Activated CD4-positive, alpha-beta memory T cell treated with anti-CD3 and anti-CD28 coated beads for 36 hours (primary cell): Measurements from ENCODE around the gene SH3PXD2A. TPM values are rescaled to one million over a fixed set of nuclear protein-coding genes. Genes with fewer than 3 reads are reported as not detected.
A peak's percentile ranks its signal among the peaks of the same experiment; 100 is the strongest.

Experiments
- CTCF ChIA-PET: fragments of 350-600 bp; sonication (Branson Sonifier 250); formaldehyde crosslinking; loops from one replicate; lab custom pipeline; 2021; ENCODE audit warnings: antibody characterized with exemption, inconsistent platforms; lab: Charles Lee
- POLR2A ChIA-PET: fragments of 350-600 bp; sonication (Branson Sonifier 250); formaldehyde crosslinking; loops from one replicate; lab custom pipeline; 2021; ENCODE audit warnings: antibody characterized with exemption; lab: Charles Lee
- DNase-seq: peaks from one replicate; pipeline ENCODE4 v3.0.0-alpha.2; 2020
- H3K27ac Mint-ChIP-seq: one replicate; pipeline ENCODE4 v1.8.0; 2021; ENCODE audit warnings: mixed read lengths
- H3K27me3 Mint-ChIP-seq: one replicate; pipeline ENCODE4 v1.8.0; 2021; ENCODE audit warnings: mixed read lengths
- H3K36me3 Mint-ChIP-seq: one replicate; pipeline ENCODE4 v1.8.0; 2021; ENCODE audit warnings: mixed read lengths
- H3K4me1 Mint-ChIP-seq: one replicate; pipeline ENCODE4 v1.8.0; 2021; ENCODE audit warnings: low read depth, mixed read lengths
- H3K4me3 Mint-ChIP-seq: one replicate; pipeline ENCODE4 v1.8.0; 2021; ENCODE audit warnings: mild to moderate bottlenecking, mixed read lengths
- H3K9me3 Mint-ChIP-seq: one replicate; pipeline ENCODE4 v1.8.0; 2021; ENCODE audit warnings: mixed read lengths
- intact Hi-C: fragments of 100-400 bp; cut with micrococcal nuclease; formaldehyde crosslinking; loops from one replicate; pipeline ENCODE4 v1.15.1; 2023
- total RNA-seq, 2 experiments: library from RNA; stranded (reverse); gene quantifications; one replicate each; pipeline ENCODE4 v1.2.3, GENCODE V29; 2021

SH3PXD2A gene
- total RNA-seq, 2 experiments from 2014 or later = 10.0 to 10.3 TPM

DNA sequence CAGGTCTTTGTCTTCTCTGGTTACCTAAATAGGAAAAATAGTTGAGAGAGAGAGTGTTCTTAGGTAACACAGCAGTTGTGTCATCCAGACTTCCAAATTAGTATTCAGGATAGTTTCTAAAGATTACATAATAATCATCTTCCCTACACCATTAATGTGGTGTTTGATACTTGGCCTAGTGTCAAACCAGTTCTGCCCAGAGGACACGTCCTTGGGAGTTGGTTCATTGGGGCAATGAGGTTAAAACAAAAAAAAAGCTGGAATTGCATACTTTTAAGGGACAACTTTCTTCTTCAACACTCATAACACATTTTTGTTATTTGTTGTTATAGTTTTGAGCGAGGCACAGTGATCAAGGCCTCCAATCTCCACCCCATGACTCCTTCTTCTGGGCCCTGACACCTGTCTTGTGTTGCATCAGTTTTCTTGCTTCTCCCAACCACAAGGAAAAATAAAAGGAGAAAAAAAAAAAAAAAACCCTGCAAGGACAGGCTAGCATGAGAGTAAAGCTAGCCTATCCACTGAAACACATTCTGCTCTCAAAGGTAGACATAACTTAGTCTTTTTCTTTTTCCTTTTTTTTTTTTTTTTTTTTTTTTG is 33.8 kb upstream of the SH3PXD2A start:
- DNase-seq = no peak
- no peaks in the 10 kb centered on the region for H3K9me3 Mint-ChIP-seq
- POLR2A ChIA-PET = interaction anchor here (1.3 to 2.1 kb wide), 3 partner anchors 18 to 232 kb away, joined by 4 to 9 read pairs (median 4); partner anchors contain the start of gene SFR1

DNA sequence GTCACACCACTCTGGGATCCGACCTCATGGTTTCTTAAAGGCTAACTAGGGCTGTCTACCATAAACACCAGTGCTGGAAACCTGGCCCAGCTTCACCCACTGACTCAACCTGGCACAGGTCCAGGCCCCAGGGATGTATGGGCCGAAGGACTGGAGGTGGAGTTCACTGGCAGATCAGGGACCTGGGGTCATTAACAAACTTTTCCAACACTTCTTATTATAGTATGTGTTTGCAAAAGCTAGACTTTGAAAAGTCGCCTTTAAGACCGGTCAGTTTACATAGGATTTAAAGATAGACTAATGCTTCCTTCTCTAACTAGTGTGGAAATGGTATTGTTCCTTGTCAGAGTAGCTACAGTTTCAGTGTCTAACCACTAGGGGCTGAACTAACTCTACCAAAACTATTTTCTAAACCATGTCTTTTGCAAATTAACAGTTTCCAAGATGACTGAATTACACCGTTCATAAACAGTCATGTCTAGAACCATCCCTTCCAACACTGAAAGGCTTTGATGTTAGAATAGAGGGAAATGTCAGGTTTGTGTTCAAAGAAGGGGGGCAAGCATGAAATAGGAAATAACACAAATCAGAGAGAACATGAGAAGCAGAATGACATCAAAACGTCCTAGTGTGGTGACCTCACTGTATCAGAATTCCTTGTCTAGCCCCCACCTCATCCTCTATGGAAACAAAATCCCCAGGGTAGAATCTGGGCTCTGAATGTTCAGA is 32.9 kb upstream of the SH3PXD2A start:
- DNase-seq = peak; percentile 33
- intact Hi-C loops = loop anchor here (1.0 to 5.0 kb wide), 7 partner anchors 20 to 321 kb away; no protein-coding TSS in a partner anchor
- Mint-ChIP-seq H3K36me3 (peaks cover 31% of the 10 kb centered on the region), H3K27ac (peak overlapping the region; percentile 80), H3K4me1 (peaks cover 46% of the 10 kb centered on the region), H3K27me3 (no peaks in the 10 kb centered on the region), H3K4me3 (no peak overlapping the region), H3K9me3 (no peaks in the 10 kb centered on the region)
- CTCF ChIA-PET = interaction anchor here (0.6 to 5.3 kb wide), 51 partner anchors 10 to 403 kb away, joined by 3 to 87 read pairs (median 4); partner anchors contain the start of genes SFR1 and STN1
- POLR2A ChIA-PET = no interaction called here

More for the DNA sequence above, 33.8 kb upstream of the SH3PXD2A start:
- peaks cover 56% of the 10 kb centered on the region for H3K4me1 Mint-ChIP-seq
- H3K36me3 Mint-ChIP-seq = peaks cover 31% of the 10 kb centered on the region
- CTCF ChIA-PET = interaction anchor here (0.7 to 4.7 kb wide), 11 partner anchors 8 to 385 kb away, joined by 3 to 30 read pairs (median 4); partner anchors contain the start of gene SFR1
- H3K4me3 Mint-ChIP-seq = no peak overlapping the region
- H3K27ac Mint-ChIP-seq = peak overlapping the region; percentile 80
- intact Hi-C loops = loop anchor here (5.0 kb wide), 2 partner anchors 33 to 138 kb away; no protein-coding TSS in a partner anchor
- H3K27me3 Mint-ChIP-seq = no peaks in the 10 kb centered on the region

DNA sequence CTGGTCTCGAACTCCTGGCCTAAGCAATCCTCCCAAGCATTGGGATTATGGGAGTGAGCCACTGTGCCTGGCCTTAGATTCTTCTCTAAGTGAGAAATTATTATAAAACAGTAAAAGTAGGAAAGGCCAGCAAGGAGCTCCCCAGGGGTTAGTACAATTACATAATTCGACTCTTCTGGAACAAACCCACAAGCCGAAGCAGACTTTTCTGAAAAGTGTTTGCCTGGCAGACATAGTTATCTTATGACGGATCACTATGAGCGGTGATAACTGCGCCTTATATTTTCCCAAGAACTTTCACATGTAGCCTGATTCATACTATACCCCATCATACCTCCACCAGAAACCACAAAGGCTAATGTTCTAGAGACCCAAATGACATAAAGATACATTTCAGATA is 30.2 kb upstream of the SH3PXD2A start:
- ChIA-PET CTCF (interaction anchor here (0.6 to 5.3 kb wide), 15 partner anchors 9 to 406 kb away, joined by 3 to 87 read pairs (median 4); partner anchors contain the start of gene SFR1), POLR2A (interaction anchor here (0.6 kb wide), 1 partner anchor 236 kb away, joined by 3 read pairs; the partner anchor contains the start of gene SFR1)
- no peaks in the 10 kb centered on the region for H3K9me3 Mint-ChIP-seq
- H3K4me3 Mint-ChIP-seq = no peak overlapping the region
- no peak for DNase-seq
- no peaks in the 10 kb centered on the region for H3K27me3 Mint-ChIP-seq
- no peak overlapping the region for H3K27ac Mint-ChIP-seq
- intact Hi-C loops = loop anchor here (5.0 kb wide), 2 partner anchors 37 to 142 kb away; no protein-coding TSS in a partner anchor
- H3K4me1 Mint-ChIP-seq = peaks cover 33% of the 10 kb centered on the region
- peaks cover 40% of the 10 kb centered on the region for H3K36me3 Mint-ChIP-seq

DNA sequence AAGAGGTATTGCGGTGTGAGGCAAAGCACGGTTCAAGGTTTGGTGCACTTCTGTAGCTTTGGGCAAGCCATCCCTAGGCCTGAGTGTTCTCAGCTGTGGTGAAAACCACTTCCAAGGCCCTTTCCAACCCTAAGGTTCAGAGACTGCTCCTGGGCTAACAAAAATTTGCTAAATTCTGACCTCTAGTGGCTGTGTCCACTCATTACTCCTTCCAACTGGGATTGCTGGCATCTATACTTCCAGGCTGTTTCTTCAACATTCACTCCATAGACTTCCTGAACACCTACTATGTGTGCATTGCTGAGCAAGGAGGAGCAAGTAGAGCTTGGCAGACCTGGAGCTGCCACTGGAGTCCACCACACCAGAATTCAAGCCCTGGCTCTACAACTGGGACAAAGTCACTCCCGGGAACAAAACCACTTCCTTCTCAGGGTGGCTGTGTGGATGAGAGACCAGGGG is 29.3 kb upstream of the SH3PXD2A start:
- peak; percentile 20 for DNase-seq
- Mint-ChIP-seq H3K27ac (no peak overlapping the region), H3K36me3 (peaks cover 46% of the 10 kb centered on the region), H3K4me1 (peaks cover 24% of the 10 kb centered on the region), H3K4me3 (no peak overlapping the region), H3K9me3 (no peaks in the 10 kb centered on the region), H3K27me3 (no peaks in the 10 kb centered on the region)
- ChIA-PET POLR2A (interaction anchor here (0.6 kb wide), 1 partner anchor 237 kb away, joined by 3 read pairs; the partner anchor contains the start of gene SFR1), CTCF (interaction anchor here (0.6 to 5.3 kb wide), 16 partner anchors 10 to 407 kb away, joined by 3 to 87 read pairs (median 4); partner anchors contain the start of gene SFR1)
- intact Hi-C loops = loop anchor here (1.0 to 5.0 kb wide), 3 partner anchors 38 to 171 kb away; no protein-coding TSS in a partner anchor

DNA sequence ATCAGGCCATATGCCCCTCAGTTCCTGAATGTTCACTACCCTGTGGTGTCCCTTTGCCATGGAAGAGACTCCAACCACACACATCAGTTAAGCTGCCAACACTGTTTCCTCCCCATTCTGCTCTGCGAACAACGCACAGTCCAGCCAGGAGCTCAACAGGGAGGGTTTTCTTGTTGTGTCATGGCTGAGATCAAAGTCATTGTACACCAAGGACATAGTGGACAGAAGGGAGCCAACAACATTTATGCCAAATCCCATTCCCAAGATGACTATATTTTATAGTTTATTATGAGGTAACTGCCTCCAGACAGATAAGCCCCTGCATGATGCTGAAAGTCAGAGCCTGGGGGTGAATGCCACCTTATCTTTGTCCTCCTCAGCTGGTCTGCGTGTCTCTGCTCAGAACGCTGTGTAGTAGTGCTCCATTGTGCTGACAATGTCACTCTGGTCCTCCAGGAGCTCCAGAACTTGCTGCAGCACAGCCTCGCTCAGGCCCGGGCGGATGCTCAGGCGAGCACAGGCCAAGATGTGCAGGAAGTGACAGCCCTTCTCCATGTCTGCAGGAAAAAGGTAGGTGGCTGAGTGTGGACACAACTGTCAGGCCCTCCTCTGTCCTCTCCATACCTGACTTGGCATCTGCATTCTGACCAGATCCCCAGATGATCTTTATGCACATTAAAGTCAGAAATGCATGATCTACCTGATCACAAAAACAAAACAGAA is 27.1 kb upstream of the SH3PXD2A start:
- Mint-ChIP-seq H3K9me3 (no peaks in the 10 kb centered on the region), H3K27me3 (no peaks in the 10 kb centered on the region), H3K4me3 (no peak overlapping the region), H3K4me1 (peaks cover 7% of the 10 kb centered on the region), H3K27ac (no peak overlapping the region), H3K36me3 (peaks cover 46% of the 10 kb centered on the region)
- ChIA-PET POLR2A (no interaction called here), CTCF (interaction anchor here (1.0 to 2.0 kb wide), 4 partner anchors 17 to 170 kb away, joined by 3 to 8 read pairs (median 4); no protein-coding TSS in a partner anchor)
- DNase-seq = no peak
- intact Hi-C loops = no loop called here

DNA sequence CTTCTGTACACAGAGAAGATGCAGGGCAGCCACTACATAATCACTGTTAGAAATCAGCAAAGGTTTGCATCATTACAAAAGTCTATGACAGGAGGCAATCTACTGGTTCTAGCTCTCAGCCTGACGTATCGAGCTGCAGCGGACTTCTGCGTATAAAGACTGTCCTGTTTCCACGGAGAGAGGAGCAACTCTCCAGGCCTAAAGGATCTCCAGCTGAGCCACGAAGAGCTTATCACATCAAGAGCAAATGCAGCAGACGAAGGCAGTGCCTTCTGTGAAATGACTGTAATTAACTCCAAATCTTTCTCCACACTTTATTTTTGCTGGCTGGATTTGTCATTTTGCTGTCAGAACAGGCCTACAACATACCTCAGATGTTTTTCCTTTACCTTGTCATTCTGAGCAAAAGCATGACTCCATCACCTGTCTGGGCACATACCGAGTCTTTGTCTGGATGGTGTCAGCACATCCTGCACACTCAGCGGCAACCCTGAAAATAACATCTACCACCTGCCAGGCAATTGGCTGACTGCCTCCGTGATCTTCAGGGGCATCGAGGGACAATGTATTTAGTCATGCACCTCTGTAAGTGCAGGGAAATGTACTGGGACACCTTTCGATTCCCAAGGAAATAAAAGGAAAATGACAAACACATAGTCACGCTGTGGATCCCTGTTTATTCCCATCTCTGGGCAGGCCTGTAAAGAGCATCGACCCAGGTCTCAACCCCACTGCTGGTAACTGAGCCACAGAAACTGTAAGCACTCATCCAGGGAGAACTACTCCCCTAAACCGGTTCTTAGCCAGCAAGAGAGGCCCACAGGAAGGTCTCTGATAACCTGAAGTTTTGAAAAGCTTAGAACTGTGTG is 26.3 kb upstream of the SH3PXD2A start:
- DNase-seq = no peak
- H3K27me3 Mint-ChIP-seq = no peaks in the 10 kb centered on the region
- H3K36me3 Mint-ChIP-seq = peaks cover 46% of the 10 kb centered on the region
- H3K4me1 Mint-ChIP-seq = peaks cover 7% of the 10 kb centered on the region
- no peak overlapping the region for H3K27ac Mint-ChIP-seq
- H3K9me3 Mint-ChIP-seq = no peaks in the 10 kb centered on the region
- POLR2A ChIA-PET = no interaction called here
- CTCF ChIA-PET = interaction anchor here (1.3 to 2.0 kb wide), 3 partner anchors 16 to 169 kb away, joined by 3 to 8 read pairs (median 4); no protein-coding TSS in a partner anchor
- intact Hi-C loops = no loop called here
- no peak overlapping the region for H3K4me3 Mint-ChIP-seq

DNA sequence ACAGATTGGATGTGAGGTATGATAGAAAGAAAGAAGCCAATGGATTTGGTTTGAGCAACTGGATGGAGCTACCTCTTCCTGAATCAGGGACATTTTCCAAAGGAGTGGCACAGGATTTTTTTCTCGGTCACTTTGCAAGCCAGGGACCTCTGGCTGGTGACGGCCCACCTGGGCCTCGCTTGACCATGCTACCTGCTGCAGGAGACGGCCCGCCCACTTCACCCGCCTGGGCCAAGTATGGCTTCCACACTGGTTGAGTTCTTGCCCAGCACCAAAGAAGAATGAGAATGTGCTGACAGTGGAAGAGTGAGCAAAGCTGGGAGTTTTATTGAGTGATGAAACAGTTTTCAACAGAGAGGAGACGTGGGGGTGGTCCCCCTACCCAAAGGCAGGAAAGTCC is 24.5 kb upstream of the SH3PXD2A start:
- Mint-ChIP-seq H3K4me1 (no peaks in the 10 kb centered on the region), H3K9me3 (no peaks in the 10 kb centered on the region)
- intact Hi-C loops = no loop called here

DNA sequence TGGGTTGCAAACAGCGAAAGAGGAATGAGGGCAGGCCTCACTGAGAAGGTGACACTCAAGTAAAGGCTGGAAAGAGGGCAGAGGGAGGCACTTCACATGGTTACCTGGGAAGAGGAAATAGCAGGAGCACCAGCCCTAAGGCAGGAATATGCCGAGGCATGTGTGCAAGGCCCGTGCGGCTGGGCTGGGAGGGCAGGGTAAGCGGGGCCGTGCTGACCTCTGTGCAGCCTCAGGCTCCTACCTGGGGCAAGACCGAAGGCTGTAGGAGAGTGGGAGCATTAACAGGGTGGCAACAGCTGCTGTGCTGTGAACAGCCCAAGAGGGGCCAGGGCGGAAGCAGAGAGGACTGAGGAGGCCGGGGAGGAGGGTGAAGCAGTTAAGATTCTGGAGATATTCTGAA is 24.0 kb upstream of the SH3PXD2A start:
- ChIA-PET CTCF (no interaction called here), POLR2A (no interaction called here)
- Mint-ChIP-seq H3K4me3 (no peak overlapping the region), H3K36me3 (peaks cover 43% of the 10 kb centered on the region), H3K4me1 (no peaks in the 10 kb centered on the region), H3K9me3 (no peaks in the 10 kb centered on the region), H3K27me3 (no peaks in the 10 kb centered on the region), H3K27ac (no peak overlapping the region)
- no peak for DNase-seq
- intact Hi-C loops = no loop called here

More for the DNA sequence above, 24.5 kb upstream of the SH3PXD2A start:
- Mint-ChIP-seq H3K4me3 (no peak overlapping the region), H3K36me3 (peaks cover 45% of the 10 kb centered on the region), H3K27ac (no peak overlapping the region), H3K27me3 (no peaks in the 10 kb centered on the region)
- ChIA-PET POLR2A (no interaction called here), CTCF (no interaction called here)
- DNase-seq = no peak

DNA sequence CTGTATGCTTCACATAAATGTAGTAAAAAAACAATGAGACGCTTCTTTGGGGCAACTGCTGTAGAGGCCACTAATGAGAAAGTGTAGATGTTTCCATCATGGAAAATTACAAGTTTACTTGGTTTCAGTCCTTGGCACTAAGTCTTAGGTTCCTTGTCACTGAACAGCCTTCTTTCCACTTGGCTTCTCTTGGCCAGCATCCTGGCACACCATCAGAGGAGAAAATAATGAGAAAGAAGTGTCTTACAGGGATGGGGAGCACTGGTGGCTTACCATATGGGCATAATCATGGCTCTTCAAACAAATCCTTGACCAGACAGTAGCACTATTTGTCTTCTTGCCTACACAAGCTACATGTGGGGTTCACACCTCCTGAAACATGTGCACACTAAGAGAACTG is 22.5 kb upstream of the SH3PXD2A start:
- Mint-ChIP-seq H3K4me3 (no peak overlapping the region), H3K36me3 (peaks cover 35% of the 10 kb centered on the region), H3K9me3 (no peaks in the 10 kb centered on the region), H3K27me3 (no peaks in the 10 kb centered on the region), H3K4me1 (no peaks in the 10 kb centered on the region), H3K27ac (no peak overlapping the region)
- intact Hi-C loops = no loop called here
- no peak for DNase-seq
- POLR2A ChIA-PET = no interaction called here
- CTCF ChIA-PET = interaction anchor here (1.3 kb wide), 2 partner anchors 10 to 22 kb away, joined by 4 read pairs; no protein-coding TSS in a partner anchor

DNA sequence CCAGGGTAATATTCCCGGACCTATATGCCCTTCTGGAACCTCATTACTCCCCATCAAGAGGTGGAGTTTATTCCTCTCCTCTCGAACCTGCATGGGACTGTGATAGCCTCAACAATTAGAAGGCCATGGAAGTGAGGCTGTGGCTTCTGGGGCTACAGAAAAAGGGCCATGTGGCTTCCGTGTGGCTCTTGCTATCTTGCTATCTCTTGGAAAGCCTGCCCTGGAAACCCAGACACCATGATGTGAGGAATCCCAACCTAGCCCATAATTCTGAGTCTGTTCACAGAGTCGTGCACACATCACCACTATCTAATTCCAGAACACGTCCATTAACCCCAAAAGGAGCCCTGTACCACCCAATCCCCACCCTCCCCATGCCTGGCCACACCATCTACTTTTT is 20.8 kb upstream of the SH3PXD2A start:
- H3K36me3 Mint-ChIP-seq = peaks cover 20% of the 10 kb centered on the region
- CTCF ChIA-PET = no interaction called here
- no peaks in the 10 kb centered on the region for H3K27me3 Mint-ChIP-seq
- no peaks in the 10 kb centered on the region for H3K4me1 Mint-ChIP-seq
- no peak overlapping the region for H3K4me3 Mint-ChIP-seq
- no peak for DNase-seq
- H3K27ac Mint-ChIP-seq = no peak overlapping the region
- POLR2A ChIA-PET = no interaction called here
- intact Hi-C loops = no loop called here
- no peaks in the 10 kb centered on the region for H3K9me3 Mint-ChIP-seq

DNA sequence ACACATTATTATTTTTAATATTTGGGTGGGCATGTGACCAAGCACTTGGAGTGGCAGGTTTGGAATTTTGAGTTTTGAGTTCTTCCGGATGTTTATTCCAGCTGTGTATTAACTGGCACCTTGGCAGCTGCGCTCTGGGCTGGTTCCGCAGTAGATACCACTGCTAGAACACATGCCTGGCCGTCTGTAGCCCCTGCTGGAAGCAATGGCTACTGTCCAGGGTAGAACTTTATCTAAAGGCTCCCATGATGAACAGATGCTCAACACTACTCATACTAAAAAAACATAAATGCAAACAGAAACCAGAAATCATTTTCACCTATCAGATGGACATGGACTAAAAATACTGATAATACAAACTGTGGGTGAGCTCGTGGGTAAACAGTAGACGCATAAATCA is 19.4 kb upstream of the SH3PXD2A start:
- no peaks in the 10 kb centered on the region for H3K9me3 Mint-ChIP-seq
- no peak for DNase-seq
- intact Hi-C loops = no loop called here
- H3K4me3 Mint-ChIP-seq = no peak overlapping the region
- POLR2A ChIA-PET = no interaction called here
- peaks cover 10% of the 10 kb centered on the region for H3K36me3 Mint-ChIP-seq
- CTCF ChIA-PET = interaction anchor here (0.8 kb wide), 1 partner anchor 18 kb away, joined by 3 read pairs; no protein-coding TSS in a partner anchor
- no peaks in the 10 kb centered on the region for H3K4me1 Mint-ChIP-seq
- H3K27ac Mint-ChIP-seq = no peak overlapping the region
- H3K27me3 Mint-ChIP-seq = no peaks in the 10 kb centered on the region
